Activated gamma-delta T cell treated with anti-CD3 and anti-CD28 coated beads, Interleukin-2, amount 50 U/mL, for 16 hours (primary cell): Measurements from ENCODE around the gene KIAA1549.
A peak's percentile ranks its signal among the peaks of the same experiment; 100 is the strongest.

Experiments used
- DNase-seq: peaks from one replicate; pipeline ENCODE4 v3.0.0-alpha.2; 2020; ENCODE audit warnings: low read depth

The KIAA1549 gene

DNA sequence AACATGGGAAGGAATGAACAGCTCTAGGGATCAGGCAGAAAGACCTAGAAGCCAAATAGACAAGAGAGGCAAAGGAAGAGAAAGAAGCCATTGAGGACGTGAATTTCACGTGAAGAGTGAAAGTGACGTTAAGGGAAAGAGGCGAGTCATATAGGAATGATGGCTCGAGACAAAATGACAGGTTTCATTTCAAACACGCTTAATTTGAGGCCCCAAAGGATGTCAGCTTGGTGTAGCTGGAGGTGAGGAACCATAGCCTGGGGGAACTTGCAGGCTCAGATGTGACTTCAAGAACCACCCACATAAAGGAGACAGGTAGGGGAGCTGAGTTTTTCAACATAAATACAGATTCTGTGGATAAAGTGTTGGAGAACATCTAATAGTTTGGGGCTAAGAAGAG, 98.9 kb downstream of the KIAA1549 start:
- no peak for DNase-seq

DNA sequence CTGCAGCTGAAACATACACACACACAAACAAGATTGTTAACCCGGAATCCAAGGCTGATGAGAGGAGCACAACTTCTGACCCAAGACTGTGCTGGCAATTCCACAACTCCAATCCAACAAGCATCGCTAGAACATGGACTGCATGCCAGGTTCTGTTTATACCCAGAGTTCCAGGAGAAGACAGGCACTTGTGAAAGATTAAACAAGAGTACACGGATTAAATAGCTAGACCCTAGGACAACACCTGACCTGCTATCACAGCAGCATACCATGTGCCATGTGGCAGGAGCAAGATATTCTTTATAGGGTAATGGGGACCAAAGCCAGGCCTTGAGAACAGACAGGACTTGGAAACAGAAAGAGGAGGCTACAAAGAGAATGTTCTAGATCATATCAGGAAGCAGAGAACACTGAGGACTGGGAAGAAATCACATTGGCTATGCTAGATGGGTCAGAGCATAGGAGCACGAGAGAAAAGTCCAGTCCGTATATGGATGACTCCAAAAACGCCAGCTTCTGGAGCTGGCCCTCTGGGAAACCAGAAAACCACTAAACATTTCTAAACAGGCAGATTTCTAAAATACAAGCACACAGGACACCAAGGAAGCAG, 99.5 kb downstream of the KIAA1549 start:
- DNase-seq, result no peak

GRCh38 chr7:138880881-138881578, 100.2 kb downstream of the KIAA1549 start:
- DNase-seq, result no peak

GRCh38 chr7:138879356-138879755, 101.8 kb downstream of the KIAA1549 start:
- no peak for DNase-seq

- DNase-seq, result no peak
Measured at GRCh38 chr7:138878856-138879255, 102.3 kb downstream of the KIAA1549 start.

GRCh38 chr7:138878051-138878450, 103.1 kb downstream of the KIAA1549 start:
- no peak for DNase-seq

DNA sequence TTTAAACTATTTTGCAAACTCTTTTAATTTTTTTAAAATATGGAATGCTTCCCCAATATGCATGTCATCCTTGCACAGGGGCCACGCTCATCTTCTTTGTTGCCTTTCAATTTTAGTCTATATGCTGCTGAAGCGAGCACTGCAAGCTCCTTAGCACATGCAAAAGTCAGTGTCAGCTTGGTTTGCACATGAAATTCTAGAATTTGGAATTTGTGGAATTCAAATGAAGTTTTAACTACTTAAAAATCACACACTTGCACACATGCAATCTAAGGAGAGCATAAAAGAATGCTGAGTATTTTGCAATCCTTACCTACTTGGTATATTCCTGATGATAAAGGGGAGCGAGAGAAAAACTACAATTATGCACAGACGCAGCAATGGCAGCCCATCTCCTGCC, 104.9 kb downstream of the KIAA1549 start:
- DNase-seq, result no peak

- DNase-seq, result peak; percentile 52
Measured at GRCh38 chr7:138875794-138876193, 105.4 kb downstream of the KIAA1549 start.

DNA sequence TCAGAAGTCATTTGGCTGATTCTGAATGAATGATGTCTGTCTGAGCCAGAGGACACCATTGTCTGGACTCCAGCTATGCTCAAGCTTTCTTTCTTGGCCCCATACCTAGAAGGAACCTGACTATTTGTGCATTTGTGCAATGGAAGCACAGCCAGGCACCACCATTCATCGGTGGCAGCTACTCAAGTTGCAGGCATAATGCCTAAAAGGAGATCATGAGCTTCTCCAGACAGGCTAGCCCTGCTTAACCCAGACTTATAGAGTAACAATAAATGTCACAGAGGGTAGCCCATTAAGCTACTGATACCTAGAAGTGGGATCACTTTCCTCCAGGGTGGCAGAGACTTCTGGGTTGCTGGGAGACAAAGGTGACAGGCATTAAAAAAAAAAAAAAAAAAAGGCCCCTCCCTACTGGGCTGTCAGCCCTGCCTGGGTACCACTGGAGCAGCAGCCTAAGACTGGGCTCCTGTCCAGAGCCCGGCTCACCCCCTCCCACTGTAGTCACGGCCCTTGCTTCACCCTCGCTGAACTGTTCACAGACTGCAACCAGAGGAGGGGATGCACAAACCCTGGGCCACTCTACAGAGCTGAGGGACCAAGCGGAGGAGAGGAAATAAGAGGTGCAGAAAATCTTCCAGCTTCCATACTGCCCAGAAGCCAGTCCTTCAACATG, 107.8 kb downstream of the KIAA1549 start:
- DNase-seq, result no peak

GRCh38 chr7:138872576-138872975, 108.6 kb downstream of the KIAA1549 start:
- DNase-seq, result no peak

DNA sequence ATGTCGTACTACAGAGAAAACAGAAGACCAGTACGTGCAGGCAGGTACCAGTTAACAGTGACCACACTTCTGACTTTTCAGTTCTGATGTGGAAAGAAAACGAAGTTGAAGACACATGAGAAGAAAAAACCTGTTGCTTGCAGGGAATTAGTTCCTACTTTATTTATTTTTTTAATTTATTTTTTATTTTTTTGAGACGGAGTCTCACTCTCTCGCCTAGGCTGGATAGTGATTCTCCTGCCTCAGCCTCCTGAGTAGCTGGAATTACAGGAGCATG, 109.4 kb downstream of the KIAA1549 start:
- DNase-seq, result no peak

- DNase-seq, result no peak
Measured at GRCh38 chr7:138871065-138871813, 110.0 kb downstream of the KIAA1549 start.

- no peak for DNase-seq
Measured at GRCh38 chr7:138869353-138869752, 111.8 kb downstream of the KIAA1549 start.

DNA sequence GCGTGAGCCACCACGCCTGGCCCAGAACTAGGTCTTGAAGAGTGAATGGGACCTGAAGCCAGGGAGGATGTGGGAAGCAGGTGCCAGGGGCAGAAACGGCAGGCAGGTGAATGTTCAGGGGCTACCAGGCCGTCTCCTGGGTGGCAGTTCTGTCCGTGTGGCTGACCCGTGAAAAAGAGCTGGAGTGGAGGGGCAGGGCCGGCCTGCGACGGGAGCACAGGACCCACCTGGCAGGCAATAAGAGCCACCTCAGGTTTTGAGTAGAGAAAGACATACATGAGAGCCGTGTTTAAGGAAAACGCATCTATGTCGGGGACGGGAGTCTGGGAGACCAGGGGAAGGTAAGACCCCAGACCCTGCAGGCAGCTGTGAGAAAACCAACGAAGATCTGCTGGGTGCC, 112.5 kb downstream of the KIAA1549 start:
- no peak for DNase-seq

DNA sequence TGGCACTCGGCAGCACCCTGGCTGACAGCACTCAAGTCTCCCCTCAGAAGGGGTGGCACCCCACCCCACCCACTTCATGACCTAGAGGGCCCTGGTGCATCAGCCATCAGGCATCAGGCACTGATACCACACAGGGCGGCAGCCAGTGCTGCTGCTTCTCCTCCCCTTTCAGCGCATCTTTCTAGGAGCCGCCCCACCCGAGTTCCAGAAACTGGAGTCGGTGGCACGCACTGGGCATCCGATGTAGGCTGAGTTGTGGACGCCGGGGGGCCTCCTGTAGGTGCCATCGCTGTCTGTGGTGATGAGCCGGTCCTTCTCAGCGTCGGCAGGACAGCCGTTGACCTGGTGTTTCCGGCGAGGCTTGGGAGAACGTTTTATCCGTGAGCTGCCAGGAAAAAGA, 113.4 kb downstream of the KIAA1549 start:
- no peak for DNase-seq

GRCh38 chr7:138866353-138866752, 114.8 kb downstream of the KIAA1549 start:
- DNase-seq, result no peak

DNA sequence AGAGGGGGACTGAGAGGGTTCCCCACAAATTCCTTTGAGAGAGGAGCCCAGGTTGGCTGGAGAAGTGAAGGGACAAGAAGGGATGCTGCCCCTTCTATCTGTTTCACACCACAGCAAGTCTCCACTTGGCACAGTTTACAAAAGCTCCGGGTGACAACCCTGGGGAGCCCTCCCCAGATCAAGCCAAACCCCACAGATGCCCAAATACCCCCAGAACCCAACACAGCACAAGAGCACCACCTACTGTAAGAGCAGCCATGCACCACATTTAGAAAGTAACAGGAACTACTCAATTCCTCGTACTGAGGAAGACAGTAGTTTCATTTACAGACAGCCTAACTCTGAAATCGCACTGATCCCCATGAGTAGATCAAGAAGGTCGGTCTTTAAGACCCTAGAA, 115.3 kb downstream of the KIAA1549 start:
- peak; percentile 24 for DNase-seq

- no peak for DNase-seq
Measured at GRCh38 chr7:138864667-138865066, 116.5 kb downstream of the KIAA1549 start.

- DNase-seq, result no peak
Measured at GRCh38 chr7:138863931-138864330, 117.3 kb downstream of the KIAA1549 start.

DNA sequence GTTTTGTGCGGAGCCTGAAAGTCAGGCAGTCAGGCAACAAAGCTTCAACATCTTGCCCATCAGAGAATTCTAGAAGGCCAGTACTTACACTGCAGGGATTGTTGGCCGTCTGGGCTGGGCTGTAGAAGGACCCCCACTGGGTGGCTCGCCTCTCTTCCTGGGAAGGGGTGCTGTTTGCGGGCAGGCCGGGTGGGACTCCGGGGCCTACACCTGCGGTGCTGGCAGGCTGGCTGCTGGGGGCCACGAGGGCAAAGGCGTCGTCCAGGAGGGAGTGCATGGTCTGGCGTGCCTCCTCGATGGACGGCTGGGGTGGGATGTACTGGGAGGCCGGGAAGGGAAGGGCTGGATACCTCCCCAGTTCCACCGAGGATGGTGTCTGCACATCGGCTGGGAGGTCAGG, 120.1 kb downstream of the KIAA1549 start:
- no peak for DNase-seq

- no peak for DNase-seq
Measured at GRCh38 chr7:138857728-138858127, 123.5 kb downstream of the KIAA1549 start.

GRCh38 chr7:138854115-138854645, 127.0 kb downstream of the KIAA1549 start:
- DNase-seq, result no peak

DNA sequence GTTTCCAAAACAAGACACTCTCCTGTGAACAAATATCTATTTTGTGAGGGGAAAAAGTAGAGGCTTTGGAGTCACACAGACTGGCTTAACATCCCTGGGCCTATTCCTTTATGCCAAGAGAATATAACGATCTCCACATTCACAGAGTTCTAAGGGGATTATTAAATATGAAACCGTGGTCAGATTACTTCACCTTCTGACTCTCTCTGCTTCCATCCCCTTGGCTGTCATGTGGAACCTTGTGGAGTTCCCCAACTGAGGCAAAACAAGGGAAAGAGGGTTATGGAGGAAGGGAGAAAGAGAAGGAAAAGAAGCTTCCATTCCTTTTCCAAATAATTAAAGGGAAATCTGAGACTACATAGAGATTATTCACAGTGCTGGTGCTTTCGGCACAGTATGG, 127.7 kb downstream of the KIAA1549 start:
- no peak for DNase-seq
